Lung microvascular endothelial cell (primary cell): ENCODE data around the gene TMEM164. TPM values are rescaled to one million over a fixed set of nuclear protein-coding genes. Genes with fewer than 3 reads are reported as not detected.
A peak's percentile ranks its signal among the peaks of the same experiment; 100 is the strongest.

ENCODE experiments used
- DNase-seq, 2 donors: peaks; one replicate each; pipeline versions ENCODE4 v3.0.0 to v3.0.0-alpha.2; 2010; ENCODE audit warnings: low read depth in 2 of 2
- total RNA-seq: library from RNA; depleted of rRNA; stranded (reverse); fragments of >200 nt; gene quantifications from 2 replicates; pipeline ENCODE4 v1.2.1, GENCODE V29; 2014

The TMEM164 gene
- total RNA-seq, 1 donor from 2014 or later = 21.2 TPM

DNA sequence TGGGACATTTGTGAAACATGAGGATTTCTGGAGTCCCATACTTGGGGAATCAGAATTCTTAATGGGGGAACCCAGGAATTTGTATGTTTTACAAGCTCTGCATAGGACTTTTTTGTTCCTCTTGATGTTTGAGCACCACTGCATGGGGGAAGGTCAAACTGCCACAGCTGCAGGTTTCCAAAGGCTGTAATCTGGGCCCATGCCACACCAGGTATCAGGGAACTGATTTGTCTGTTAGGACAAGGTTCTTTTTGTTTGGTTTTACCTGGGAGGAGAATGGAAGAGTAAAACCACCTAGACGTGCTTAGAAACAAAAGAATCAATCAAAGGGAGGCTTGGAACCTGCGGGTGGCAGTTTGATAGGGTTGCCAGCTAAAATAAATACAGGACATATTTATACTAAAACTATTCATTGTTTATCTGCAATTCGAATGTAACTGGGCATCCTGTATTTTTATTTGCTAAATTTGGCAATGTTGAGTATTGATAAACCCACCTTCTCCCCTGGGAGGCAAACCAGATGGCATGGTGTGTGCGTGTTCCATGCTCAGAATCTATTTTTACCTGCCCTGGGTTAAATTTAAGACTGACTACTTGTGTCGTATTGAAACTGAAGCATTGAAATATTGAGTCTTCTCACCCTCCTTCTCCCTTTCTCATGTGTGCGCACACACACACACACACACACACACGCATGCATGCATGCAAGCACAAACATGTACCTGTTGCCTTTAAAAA lies 63.7 kb downstream of the TMEM164 start:
- DNase-seq = no peak

DNA sequence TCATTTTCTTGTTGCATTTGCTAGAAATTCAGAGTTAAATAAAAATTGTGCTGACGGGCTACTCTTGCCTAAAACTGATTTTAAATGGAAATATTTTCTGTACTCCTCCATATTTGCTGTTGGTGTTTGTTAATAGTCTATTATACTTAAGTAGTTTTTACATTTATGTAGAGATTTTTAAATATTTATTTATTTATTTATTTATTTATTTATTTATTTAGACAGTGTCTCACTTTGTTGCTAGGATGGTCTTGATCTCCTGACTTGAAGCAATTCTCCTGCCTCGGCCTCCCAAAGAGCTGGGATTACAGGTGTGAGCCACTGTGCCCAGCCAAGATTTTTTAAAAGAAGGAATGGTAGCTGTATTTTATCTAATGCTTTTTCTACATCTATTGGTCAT lies 68.1 kb downstream of the TMEM164 start:
- DNase-seq = no peak

DNA sequence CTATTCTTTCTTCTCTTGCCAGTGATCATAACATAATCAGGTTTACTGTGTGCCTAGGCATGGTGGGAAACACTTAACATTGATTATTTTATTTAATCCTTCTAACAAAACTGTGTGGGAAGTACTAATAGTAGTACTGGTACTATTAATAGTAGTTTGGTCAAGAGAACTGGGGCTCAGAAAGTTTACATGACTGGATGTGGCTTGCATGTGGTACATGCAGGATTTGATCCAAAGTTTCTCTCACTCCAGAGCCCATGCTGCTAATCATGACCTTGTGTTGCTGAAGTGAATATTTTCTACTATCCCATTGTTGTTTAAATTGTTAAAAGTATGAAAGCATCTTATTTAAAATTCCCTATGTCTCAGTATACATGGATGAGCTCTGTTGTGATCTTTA lies 78.4 kb downstream of the TMEM164 start:
- DNase-seq = no peak

DNA sequence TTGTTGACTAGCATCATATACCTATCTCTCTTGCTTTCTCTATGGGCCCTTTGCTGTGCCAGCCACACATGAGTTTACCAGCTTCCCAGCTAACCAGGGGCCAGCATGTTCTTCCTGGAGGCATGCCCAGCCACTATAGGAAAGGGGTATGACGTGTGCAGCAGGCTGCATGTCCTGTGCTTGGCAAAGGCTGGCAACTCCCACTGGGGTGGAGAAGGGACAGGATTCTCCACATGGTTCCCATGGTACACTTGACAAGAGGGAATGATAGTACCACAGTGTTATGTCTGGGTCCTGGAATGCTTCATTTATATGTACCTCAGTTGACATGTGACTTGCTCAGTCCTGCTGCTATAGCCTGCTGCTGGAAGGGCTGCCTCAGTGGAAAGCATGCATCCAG lies 78.8 kb downstream of the TMEM164 start:
- DNase-seq = peak; percentile 53 to 56

DNA sequence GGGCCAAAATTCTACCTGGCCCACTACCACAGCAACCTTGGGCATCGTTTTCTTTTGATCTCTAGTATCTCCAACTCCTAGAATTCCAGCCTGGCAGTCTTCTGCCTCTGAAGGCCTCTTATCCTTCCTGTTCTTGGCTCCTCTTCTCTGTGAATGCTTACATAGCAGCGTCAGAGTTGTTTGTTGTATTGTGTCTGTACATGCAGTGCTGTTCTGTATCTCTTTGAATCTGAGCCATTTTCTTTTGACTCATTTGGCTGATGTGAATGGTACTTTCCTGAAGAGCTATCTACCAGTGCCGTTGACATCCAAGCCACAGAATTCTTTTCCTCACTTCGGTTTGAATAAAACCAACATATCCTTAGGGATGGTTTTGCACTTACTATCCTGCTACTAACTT lies 79.2 kb downstream of the TMEM164 start:
- DNase-seq = peak; percentile 52 to 68

DNA sequence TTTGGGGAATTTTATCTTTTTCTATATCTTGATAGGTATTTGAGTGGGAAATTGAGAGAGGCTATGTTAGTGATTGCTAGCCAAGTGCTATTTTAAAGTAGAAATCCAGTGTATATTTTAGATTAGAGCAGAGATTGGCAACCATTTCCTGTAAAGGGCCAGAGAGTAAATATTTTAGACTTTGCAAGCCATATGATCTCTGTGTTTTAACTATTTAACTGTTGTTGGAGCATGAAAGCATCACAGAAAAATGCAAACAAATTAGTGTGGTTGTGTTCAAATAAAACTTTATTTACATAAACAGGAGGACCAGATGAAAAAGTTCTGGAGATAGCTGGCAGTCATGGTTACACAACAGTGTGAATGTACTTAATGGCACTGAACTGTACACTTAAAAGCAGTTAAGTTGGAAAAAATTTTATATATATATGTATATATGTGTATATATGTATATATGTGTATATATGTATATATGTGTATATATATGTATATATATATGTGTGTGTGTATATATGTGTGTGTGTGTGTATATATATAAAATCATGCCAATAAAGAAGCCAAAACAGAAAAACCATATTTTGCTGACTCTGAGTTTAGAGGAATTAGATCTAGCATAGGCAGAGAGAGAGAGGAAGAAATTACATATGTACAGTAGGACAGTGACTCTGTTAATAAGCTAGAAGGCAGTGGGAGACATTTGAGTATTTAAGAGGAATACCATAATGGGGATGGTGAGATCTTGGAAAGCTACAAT lies 83.4 kb downstream of the TMEM164 start:
- peak in 1 of 2 donors; percentile 5 for DNase-seq

DNA sequence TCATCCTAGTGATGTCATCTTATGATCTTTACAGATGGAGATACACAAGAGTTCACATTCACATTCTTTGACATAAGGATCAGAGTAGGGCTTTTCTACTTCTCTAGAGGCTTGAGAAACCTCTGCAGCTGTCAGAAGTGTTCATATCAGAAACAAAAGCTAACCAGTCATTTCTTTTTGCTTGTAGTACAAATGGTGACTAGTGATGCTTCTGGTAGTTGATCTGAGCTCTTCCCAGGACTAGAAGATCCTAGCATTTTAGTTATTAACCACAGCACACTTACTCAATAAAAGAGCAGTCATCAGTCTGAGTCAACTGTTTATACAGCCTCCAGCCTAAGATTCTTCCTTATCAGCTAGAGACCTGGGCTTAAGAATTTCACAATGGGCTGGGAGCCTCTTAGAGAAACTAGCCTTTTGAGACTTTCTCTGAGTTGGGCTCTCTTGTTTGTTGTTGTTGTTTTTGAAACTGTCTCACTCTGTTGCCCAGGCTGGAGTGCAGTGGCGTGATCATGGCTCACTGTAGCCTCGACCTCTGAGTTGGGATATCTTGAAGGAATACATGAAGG lies 84.1 kb downstream of the TMEM164 start:
- DNase-seq = peak in 1 of 2 donors; percentile 73

DNA sequence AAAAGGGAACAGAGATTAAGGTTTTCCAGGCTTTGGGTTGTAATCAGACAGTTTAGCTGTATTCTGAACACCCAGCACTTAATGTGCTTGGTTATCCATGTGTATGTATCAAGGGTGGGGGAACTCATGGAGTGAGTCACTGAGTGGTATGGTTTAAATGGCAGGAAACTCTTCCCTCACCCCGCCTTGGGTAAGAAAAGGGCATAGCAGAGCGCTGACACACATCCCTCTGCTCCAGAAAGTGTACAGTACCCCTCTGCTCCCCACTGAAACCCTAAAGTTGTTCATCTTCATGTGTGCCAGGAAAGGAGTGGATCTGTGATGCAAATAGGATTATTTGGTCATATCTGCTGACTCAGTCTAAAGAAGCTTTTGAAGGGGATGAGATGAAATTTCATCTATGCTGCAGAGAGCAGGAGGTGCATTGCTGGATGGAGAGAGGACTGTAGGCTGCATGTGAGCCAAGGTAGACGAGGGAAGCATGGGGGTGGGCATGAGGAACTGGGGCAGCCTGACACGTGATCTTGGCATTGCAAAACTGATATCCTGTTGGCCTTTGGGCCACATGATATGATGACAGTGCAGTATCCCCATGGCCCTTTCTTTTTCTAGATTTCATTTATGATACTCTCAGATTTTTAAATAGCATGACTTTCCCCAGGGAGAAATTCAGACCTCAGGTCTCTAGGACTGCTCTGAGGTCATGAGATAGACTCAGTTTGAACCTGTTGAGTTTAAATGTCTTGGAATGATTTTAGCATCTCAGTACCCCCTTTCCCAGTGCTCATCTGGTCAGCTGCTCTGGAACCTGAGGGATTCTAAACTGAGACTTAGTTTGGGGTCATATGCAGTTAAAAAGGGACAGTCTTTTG lies 84.8 kb downstream of the TMEM164 start:
- peak; percentile 19 to 84 for DNase-seq

DNA sequence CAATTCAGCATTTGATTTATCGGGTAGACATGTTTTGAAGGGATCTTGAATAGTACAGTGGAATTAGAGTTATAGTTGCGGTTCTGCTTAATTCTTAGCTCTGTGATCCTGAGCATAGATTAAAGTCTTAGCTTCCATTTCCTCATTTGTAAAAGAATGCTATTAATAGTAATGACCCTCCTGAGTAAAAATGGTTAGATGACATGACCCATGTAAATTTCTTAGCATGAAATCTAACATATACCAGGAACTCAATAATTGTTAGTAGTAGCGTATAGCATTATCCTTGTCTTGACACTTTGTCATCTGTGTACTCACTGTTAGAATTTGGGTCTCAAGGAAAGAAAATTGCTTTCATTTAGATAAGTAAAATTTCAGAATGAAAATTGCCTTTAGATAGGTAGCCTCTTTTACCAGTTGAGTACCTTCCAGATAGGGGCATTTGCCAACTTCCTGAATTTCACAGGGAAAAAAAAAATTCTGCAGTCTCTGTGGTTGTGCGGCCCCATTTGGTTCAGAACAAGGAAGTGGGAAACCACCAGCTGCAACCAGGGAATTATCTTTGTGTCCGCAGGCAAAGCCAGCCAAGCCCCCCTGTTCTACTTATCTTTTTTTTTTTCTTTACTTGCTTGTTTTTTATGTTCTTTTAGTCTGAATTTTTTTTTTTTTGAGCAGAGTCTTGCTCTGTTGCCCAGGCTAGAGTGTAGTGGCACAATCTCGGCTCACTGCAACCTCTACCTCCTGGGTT lies 86.9 kb downstream of the TMEM164 start:
- DNase-seq = no peak

DNA sequence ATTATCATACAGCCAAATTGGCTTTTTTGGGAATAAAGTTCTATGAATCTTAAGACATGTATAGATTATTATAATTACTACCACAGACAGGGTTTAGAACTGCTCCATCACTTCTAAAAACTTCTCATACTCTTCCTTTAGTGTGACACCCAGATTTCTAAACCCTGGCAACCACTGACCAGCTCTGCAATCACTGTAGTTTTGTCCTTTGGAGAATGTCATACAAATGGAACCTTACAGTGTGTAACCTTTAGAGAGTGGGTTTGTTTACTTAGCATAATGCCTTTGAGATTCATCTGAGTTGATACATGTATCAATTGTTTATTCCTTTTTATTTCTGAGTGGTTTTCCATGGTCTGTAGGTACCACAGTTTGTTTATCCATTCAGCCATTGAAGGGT lies 95.0 kb downstream of the TMEM164 start:
- DNase-seq = no peak

DNA sequence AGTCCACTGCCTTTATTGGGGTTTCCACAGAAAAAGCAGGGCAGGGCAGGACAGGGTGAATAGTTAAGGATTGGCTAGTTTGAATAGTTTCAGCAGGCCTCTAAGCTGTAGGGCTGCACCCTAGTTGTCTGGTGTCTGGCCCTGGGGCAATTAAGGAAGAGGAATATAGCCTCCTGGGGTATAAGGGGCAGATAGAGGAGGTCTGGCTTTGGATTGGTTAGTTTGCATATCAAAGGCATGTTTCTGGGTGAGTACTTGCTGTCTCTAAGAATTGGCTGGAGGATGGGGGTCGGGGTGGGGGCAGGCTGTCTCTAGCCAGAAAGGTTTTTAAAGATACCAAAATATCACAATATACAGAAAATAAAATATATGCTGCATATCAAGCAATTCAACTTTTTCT lies 100.4 kb downstream of the TMEM164 start:
- DNase-seq = no peak

DNA sequence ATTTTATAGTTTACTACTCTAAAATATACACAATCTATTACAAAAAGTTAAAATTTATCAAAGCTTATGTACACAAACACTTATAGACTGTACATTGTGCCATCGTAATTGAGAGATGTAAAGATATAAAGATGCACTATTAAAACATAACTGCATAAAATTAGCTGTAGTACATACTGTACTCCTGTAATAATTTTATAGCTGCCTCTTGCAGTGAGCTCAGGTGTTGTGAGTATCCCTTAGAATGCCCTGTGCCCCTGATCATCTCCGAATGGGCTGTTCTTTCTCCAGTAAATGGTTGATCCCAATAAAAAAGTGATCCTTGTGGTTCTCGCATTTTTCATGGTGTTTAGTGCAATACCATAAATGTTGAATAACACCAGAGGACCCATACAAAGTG lies 101.2 kb downstream of the TMEM164 start:
- DNase-seq = no peak

DNA sequence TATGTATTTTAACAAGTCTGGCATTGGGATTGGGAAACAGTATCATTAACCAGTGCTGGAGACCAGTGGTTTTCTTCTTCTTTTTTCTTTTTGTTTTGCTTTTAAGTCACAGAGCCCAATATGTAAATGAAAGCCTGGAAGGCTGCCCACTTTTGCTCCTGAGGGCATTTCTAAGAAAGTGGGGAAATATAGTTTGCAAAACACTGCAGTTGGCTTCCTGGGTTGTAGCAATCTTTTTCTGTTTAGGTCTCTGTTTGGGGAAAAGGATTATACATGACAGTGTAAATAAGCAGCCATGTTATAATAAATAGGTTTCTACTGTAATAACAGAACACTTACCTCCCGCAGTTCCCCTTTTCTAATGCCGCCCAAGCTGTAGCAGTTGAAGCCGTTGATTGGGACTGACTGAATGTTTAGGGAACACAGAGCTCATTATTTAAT lies 105.5 kb downstream of the TMEM164 start:
- no peak for DNase-seq

DNA sequence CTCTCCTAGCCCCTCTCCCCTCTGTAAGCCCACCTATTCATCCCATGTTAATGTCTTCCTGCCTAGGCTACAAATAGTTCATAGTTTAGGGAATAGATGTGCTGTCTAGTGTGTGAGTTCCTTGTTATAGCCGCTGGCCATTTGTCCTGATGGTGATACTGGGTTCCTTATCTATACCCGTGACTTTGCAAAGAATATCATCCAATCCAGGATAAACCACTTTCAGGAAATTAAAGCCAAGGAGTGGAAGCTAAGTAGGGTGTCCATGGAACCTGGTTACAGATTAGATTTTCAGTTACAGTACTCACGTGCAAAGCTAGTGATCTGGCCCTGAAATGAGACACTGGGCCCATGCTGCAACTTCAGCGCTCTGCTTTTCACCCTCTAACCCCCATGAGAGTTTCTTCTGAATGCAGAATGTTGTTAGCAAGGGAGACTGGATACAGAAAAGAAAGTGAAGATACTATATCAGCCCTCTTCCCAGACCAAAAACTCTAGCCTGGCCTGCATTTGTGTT lies 111.4 kb downstream of the TMEM164 start:
- DNase-seq = no peak

DNA sequence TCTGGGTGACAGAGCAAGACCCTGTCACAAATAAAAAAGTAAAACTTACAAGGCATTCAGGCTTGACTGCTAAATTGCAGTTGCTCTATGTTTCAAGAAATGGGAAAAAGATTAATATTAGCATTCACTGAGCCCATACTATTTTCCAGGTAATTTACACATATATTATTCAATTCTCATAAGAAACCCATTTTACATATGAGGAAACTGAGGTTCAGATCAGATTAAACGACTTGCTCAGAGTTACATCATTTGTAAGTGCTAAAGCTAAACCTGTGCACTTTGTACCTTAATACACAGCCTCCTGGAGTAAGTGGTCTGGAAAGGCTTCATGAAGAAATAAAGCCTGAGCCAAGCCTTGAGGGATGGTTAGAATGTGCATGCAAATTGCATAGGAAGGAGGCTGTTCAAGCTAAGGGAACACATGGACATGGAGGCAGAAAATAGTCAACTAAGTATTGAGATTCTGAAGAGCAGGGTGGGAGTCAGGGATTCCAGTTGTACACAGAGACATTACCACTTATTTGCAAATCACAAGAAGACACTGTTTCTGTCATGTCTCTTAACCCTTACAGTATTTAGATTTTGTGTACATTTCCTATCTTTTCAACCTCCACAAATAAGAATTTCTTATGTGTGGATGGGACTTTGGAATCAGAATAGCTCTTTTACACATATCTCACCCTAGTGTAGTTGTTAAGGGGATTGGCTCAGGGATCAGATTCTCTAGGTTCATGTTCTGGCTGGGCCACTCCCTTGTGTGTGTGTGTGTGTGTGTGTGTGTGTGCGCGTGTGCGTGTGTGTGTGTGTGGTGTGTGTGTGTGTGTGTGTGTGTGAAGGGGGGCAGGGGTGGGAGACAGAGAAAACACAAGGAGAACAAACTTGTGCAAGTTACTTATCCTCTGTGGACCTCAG lies 113.4 kb downstream of the TMEM164 start:
- DNase-seq = no peak

DNA sequence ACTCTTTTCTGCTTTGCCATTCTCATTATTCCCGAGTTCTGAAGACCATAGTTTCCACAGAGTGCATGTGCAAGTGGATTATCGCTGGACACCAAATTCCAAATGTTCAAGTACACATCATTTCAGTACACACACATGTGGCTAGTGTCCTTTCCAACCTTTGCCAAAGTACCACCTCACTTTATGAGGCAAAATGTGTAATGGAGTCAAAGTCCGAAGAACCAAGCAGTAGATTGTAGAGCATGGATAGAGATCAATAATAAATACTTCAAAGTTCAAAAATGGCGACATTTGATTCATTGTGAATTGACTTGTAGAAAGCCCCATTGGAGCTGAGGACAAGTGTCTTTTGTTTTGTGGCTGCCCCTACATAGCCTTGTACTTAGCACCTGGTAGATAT lies 115.6 kb downstream of the TMEM164 start:
- DNase-seq = no peak

DNA sequence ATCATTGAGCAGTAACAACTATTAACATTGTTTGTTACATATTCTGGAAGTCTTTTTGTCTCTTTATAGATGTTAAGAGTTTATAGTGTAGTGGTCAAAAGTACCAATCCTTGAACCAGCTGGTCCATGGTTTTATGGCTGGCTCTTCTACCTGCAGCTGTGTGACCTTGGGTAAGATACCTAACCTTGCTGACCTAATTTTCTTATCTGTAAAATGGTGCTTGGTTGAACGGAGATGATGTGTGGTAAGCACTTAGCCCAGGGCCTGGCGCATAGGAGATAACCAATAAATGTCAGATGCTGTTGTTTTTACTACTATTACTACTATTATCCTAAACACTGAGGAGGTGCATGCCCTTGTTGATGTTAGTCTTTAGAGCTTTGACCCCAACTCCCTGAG lies 116.6 kb downstream of the TMEM164 start:
- no peak for DNase-seq

DNA sequence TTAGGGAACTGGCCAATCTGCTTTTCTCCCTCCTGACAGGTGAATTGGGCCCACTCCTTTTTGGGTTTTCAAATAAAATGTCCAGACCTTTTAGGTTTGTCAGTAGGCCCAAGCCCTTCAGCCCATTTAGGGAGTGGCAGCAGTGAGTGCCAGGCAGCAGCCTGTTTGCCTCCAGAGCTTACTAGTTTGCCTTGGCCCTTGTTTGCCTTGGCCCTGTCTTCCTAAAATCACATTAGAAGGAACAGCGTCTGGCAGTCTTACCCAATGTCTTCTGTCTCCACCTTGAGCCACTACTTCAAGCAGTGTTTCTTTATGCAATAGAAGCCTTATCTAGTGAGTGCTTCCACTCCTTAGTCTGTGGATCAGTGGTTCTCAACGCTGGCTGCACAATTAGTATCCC lies 117.1 kb downstream of the TMEM164 start:
- no peak for DNase-seq

DNA sequence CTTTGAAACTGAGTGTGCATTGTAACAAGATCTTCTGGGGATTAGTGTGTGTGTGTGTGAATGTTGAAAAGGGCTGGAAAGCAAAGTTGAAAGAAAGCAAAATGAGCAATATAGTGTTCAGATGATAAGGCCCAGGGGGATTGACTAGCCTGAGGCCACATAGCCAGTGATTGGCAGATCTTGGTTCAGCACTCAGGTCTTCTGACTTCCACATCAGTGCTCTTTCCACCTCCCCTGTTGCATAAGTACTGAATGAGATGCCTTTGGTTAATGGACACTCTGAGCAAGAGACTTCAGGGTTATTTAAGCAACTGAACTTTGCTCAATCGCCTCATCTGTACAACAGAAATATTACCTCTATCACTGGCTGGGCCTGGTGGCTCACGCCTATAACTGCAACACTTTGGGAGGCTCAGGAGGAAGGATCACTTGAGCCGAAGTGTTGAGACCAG lies 120.4 kb downstream of the TMEM164 start:
- DNase-seq = no peak
